WERI-Rb-1 (cell line): ENCODE measurements around the gene SPTLC2.

Experiments used
- DNase-seq: peaks from one replicate; pipeline ENCODE4 v3.0.0-alpha.2; 2020
- H3K27ac ChIP-seq: fragments of 250-450 bp; sonication (Bioruptor Pico); 2 replicates; pipeline ENCODE4 v1.5.1; 2020; ENCODE audit warnings: mild to moderate bottlenecking, moderate library complexity
- H3K27me3 ChIP-seq: fragments of 250-450 bp; sonication (Bioruptor Pico); 2 replicates; pipeline ENCODE4 v1.5.1; 2021; ENCODE audit warnings: mild to moderate bottlenecking, low read depth, moderate library complexity; ENCODE audit not compliant: insufficient read depth, severe bottlenecking
- H3K36me3 ChIP-seq: fragments of 250-450 bp; sonication (Bioruptor Pico); 2 replicates; pipeline ENCODE4 v1.5.1; 2020; ENCODE audit warnings: mild to moderate bottlenecking, moderate library complexity
- H3K4me3 ChIP-seq: 2 replicates; pipeline ENCODE4 v1.5.1; 2011; ENCODE audit warnings: low read depth, mild to moderate bottlenecking, control low read depth, low read length
- H3K9me3 ChIP-seq: fragments of 250-450 bp; sonication (Bioruptor Pico); 2 replicates; pipeline ENCODE4 v1.5.1; 2021; ENCODE audit warnings: mild to moderate bottlenecking, moderate library complexity; ENCODE audit not compliant: severe bottlenecking
- CTCF ChIP-seq: IDR thresholded peaks from 2 replicates; pipeline ENCODE4 v1.5.1; 2011; ENCODE audit warnings: low read depth, mild to moderate bottlenecking, control low read depth, inconsistent platforms, low read length

Gene SPTLC2

DNA sequence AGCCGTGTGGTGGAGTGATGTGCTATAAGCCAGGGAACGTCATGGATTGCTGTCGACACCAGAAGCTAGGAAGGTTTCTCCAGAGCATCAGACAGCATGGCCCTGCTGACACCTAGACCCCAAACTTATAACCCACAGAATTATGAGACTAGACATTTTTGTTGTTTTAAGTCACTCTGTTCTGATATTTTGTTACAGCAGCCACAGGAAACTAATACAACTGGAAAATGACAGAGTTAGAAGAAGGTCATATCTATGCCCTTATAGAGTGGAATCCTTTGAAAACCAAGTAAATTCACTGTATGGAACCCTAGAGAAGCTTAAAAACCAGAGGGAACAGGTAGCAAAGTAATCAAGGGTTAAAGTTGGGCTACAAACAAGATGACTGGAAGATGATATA is 42.5 kb downstream of the SPTLC2 start:
- H3K36me3 ChIP-seq, result peaks cover 19% of the 10 kb centered on the region
- H3K27ac ChIP-seq, result no peak overlapping the region
- no peaks in the 10 kb centered on the region for H3K9me3 ChIP-seq
- H3K4me3 ChIP-seq, result no peak overlapping the region
- no peak for DNase-seq
- no peak for TF ChIP-seq CTCF
- H3K27me3 ChIP-seq, result no peaks in the 10 kb centered on the region

GRCh38 chr14:77570706-77571268 is 45.6 kb downstream of the SPTLC2 start:
- Histone ChIP-seq H3K27ac (no peak overlapping the region), H3K36me3 (peaks cover 19% of the 10 kb centered on the region), H3K9me3 (no peaks in the 10 kb centered on the region), H3K27me3 (no peaks in the 10 kb centered on the region), H3K4me3 (no peak overlapping the region)
- TF ChIP-seq CTCF, result no peak
- DNase-seq, result no peak

GRCh38 chr14:77565994-77566305 is 50.5 kb downstream of the SPTLC2 start:
- no peak overlapping the region for H3K4me3 ChIP-seq
- H3K27me3 ChIP-seq, result no peaks in the 10 kb centered on the region
- no peak for DNase-seq
- peaks cover 14% of the 10 kb centered on the region for H3K36me3 ChIP-seq
- no peaks in the 10 kb centered on the region for H3K9me3 ChIP-seq
- TF ChIP-seq CTCF, result no peak
- no peak overlapping the region for H3K27ac ChIP-seq

DNA sequence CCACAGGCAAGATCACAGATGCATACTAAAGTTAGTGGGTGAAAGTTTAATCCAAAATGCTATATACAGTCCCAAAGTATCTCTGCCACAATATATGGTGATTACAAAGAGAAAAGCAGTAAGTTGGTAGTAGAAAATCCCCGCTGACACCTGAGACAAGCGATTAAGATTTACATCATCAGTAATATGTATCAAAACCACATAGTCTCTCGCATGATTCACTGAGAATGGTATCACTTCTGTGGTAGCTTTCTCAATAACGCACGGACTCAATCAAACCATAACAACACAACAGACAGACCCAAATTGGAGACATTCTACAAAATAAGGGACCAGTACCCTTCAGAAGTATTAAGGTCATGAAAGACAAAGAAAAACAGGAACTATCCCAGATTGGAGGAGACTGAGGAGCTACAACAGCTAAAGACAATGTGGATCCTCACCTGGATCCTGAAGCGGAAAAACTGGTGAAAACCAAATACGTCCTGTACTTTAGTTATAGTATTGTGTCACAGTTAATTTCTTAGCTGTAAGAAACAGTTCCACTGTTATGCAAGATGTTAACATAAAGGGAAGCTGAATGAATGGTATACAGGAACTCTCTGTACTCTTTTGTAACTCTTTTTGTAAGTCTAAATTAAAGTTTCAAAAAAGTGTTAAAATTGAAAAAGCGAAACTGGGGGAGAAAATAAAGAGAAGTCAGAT is 51.0 kb downstream of the SPTLC2 start:
- H3K27ac ChIP-seq, result no peak overlapping the region
- H3K9me3 ChIP-seq, result no peaks in the 10 kb centered on the region
- no peak overlapping the region for H3K4me3 ChIP-seq
- DNase-seq, result no peak
- peaks cover 14% of the 10 kb centered on the region for H3K36me3 ChIP-seq
- H3K27me3 ChIP-seq, result no peaks in the 10 kb centered on the region
- no peak for TF ChIP-seq CTCF

GRCh38 chr14:77562681-77563080 is 53.8 kb downstream of the SPTLC2 start:
- no peak for TF ChIP-seq CTCF
- H3K27ac ChIP-seq, result no peak overlapping the region
- DNase-seq, result no peak
- peaks cover 3% of the 10 kb centered on the region; the same call in 1 of the 2 replicates for H3K36me3 ChIP-seq
- H3K9me3 ChIP-seq, result no peaks in the 10 kb centered on the region
- H3K4me3 ChIP-seq, result no peak overlapping the region
- H3K27me3 ChIP-seq, result no peaks in the 10 kb centered on the region

- Histone ChIP-seq H3K9me3 (no peaks in the 10 kb centered on the region), H3K27me3 (no peaks in the 10 kb centered on the region), H3K27ac (no peak overlapping the region), H3K36me3 (no peaks in the 10 kb centered on the region; the same call in 1 of the 2 replicates), H3K4me3 (no peak overlapping the region)
- no peak for DNase-seq
- TF ChIP-seq CTCF, result no peak
Observed at GRCh38 chr14:77561881-77562280, 54.6 kb downstream of the SPTLC2 start.
